Measurements from ENCODE around the gene SURF1.
"Not testable (repeated sequence)": the region's sequence is repeated elsewhere in the genome, so short reads cannot be mapped to it uniquely, and the experiment has no call there.

Gene SURF1

DNA sequence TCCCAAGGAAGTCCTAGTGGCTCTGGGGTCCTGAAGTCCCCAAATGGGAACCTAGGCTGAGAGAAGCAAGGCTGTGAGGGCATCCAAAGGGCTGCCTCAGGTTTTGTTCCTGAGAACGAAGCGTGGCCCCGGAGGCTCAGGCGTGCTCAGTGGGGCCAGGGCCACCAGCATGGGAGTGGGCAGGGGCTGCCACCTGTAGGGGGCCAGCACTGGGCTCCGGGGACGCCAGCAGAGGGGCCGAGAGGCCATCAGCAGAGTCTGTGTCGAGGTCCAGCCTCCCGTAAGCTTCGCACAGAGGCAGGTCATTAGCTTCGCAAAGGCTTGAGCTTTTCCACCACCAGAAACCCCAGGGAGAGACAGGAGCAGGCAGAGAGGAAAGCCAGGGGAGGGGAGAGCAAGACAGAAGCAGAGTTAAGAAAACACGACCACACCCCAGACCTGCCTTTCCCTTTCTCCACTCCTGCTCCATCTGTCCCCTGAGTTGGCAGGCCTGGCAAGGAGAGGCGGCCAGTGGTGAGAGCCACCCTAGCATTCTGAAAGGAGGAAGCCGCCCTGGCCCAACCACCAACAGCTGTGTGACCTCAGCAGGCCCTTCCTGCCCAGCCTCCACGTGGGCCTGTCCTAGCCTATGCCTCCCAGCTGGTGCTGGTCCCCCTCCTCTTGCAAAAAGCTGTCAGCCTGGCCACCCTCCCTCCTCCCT, 14.8 kb downstream of the SURF1 start:
- DNase-seq, result no peak

DNA sequence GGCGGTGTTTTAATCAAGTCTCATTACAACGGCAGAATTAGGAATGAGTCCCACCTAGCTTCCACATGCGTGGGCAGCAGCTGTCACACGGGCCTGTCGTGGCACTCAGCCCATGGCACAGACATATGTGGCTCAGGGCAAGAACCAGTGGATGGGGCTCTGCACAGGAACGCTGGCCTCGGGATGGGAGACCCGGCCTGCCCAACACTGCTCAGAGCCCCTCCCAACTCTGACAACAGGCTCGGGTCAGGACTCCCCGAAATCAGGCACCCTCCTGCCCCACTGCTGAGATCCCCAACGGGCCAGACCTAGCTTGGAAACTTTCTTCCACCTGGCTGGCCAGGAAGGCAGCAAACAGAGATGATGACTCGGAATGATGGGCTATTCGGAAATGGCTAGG, 15.4 kb downstream of the SURF1 start:
- no peak for DNase-seq

DNA sequence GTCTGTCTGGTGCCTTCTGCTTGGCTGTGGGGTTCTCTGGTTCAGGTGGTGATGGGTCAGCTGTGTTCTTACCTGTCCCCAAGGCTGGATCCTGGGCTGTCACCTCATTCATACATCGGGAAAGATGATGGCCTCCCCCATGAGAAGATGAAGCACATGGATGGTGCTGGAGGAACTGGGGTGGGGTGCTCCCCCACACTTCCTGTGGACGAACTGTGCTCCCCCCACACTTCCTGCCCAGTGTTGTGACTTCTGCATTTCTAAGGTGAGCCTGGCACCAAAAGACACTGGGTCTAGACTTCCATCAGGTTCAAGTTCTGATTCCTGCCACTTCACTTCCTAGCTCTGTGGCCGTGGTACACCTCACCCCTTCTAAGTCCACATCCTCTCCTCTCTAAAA, 16.0 kb downstream of the SURF1 start:
- no peak for DNase-seq

DNA sequence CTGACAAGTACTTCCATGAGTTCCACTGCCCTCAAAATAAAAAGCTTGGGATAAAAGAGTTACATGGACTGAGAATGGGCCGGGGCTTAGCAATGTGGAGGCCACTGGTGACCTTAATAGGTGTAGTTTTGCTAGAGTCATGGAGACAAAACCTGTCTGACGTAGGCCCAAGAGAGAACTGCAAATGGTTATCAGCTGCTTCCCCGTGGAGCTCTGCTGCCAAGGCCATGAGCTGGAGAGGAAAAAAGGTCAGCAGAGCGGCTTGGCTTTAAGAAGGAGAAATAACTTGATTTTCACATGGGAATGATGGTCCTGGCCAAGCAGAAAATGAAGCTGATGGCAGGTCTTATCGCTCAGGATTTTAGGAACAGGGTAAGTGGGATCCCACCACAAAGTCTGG, 16.6 kb downstream of the SURF1 start:
- no peak for DNase-seq

DNA sequence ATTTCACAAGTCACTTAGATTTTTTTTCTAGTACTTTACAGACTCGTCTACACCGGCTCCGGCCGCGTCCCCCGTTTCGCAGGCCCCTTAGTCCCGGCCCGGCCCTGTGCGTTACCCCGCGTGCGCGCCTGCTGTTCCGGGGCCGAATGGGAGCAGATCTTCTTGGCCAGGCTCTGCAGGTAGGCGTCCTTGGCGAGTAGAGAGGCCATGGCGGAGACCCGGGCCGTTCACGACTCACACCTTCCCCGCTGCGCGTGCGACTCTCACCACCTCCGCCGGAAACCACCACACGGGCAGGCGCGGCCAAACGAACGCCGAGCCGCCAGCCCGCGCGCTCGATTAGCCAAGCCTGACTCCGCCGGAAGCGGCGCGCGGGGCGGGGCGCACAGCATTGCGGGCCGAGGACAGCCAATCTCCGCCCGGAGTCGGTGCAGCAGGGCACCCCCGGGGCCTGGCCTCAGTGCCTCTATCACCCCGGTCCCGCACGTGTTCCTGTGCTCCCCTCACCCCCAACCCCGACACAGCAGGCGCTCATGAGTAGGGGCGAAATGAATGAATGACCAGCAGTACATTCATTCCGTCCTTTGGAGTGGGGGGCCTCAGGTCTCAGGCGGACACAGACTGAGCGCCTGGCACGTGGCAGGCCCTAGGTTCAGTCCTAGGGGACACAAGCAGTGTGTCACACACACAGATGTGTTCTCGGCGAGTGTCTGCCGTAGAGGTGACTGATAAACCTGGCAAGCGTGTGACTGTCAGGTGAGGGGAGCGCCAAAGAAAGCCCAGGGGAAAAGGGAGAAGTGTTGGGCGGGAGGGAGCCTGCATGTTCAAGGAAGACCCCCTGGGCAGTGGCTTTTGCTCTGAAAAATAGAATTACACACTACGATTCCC, 20.1 kb downstream of the SURF1 start, which contains the start of gene SURF6:
Gene SURF6 (minus strand): TSS at position 265 of the 888 bp plus-strand sequence. CDS start 56 bp downstream, at position 209.
- DNase-seq, result peak; percentile 76

DNA sequence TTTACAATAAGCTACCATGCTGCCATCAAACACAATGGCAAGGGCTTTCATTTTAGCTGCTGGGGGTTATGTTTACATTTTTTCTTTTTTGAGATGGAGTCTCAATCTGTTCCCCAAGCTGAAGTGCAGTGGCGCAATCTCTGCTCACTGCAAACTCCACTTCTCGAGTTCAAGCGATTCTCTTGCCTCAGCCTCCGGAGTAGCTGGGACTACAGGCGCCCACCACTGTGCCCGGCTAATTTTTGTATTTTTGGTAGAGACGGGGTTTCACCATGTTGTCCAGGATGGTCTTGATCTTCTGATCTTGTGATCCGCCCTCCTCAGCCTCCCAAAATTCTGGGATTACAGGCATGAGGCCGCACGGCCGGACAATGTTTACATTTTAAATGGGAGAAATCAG, 21.4 kb downstream of the SURF1 start:
- not testable (repeated sequence) for DNase-seq

DNA sequence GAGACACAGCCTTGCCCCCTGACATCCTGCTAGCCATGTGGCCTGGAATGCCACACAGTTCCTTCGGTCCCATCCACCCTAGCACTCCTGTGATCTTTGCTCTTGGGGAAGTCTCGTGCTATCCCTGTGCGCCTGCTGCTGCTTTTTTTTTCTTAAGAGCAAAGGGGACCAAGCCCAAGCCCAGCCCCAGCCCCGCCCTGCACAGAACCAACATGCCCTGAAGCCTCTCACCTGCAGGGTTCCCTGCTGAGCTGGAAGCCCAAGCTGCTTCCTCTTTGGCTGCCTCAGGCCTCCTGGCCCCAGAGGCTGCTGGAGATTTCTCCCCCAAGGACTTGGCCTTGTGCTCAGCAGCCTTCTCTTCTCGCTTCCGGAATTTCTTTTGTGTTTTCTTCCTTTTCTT, 22.1 kb downstream of the SURF1 start:
- DNase-seq, result no peak

DNA sequence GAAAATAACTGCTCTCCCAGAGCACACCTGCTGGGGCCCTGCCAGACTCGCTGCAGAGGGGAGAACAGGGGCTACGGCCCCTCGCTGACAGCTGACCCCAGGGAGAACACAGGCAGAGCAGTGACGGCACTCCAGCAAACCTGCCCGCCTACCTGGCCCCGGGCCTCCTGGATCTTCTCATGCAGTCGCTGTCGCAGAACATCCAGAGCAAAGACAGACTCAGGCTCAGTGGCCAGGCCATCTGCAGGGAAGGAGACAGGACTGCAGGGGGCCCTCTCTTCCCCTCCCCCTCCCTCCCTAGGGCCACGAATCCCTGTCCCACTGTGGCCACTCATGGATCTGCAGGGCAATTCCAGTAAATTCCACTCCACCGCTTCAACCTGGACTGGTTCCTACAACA, 22.7 kb downstream of the SURF1 start:
- DNase-seq, result no peak

DNA sequence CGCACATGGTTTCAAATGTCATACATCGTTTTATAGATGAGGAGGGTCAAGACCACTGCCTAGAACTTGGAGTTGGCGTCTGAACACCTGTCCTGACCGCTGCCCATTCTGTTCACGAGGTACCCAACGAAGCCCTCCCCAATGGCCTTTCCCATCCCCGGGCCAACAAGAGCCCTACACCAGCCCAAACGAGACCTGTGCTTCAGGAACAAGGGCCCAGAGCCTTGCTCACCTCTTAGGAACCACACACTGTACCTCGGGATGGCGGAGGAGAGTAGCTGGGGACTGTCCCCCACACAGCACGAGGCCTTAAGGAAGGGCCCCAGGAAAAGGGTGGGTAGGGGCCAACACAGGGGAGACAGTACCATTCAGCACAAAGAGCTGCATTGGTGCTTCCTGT, 23.3 kb downstream of the SURF1 start:
- no peak for DNase-seq

DNA sequence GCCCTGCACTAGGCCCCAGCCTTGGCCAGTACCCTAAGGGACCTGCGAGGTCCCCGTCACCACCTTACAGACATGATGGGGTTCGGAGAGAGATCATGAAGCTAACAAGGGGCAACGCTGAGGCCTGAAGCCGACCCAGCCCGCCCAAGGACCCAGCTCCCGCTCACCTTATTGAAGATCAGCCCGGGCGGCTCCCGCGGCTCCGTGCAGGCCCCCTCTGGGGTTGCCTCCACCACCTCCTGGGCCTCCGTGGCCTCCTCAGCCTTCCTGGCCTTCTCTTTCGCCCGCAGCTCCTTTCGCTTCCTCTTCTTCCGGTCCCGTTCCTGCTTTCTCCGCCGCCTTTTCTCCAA, 23.9 kb downstream of the SURF1 start:
- no peak for DNase-seq

DNA sequence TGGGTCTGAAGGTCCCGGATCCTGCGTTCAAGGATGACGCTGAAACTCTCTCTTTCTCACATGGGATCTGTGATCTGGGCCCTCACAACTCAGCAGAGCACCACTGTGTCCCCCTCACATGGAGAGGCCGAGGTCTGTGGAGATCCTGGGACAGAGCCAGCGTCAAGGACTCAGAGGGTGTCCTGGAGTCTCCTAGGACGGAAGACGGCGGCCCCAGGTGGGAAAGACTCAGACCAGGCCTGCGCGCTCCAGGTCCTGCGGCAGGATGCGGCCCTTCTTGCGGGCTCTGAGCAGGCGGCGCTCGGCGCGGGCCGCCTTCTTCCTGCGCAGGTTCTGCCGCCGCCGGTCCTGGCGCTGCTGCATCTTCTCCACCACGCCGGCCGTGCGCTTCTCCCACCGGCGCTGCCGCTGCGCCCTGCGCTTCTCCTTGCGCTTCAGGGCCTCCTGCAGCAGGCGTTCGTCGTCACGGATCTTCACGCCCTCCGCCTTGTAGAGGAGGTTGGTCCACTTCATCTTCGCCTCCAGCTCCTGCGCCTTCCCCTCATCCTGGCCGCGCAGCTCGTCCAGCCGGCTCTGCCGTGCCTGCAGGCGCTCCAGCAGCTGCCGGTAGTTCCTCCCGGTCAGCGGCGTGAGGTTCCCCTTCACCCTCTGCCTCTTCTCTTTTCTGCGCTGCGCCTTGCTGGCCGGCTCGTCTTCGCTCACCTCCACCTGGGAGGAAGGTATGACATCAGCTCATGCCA, 24.5 kb downstream of the SURF1 start:
- no peak for DNase-seq

DNA sequence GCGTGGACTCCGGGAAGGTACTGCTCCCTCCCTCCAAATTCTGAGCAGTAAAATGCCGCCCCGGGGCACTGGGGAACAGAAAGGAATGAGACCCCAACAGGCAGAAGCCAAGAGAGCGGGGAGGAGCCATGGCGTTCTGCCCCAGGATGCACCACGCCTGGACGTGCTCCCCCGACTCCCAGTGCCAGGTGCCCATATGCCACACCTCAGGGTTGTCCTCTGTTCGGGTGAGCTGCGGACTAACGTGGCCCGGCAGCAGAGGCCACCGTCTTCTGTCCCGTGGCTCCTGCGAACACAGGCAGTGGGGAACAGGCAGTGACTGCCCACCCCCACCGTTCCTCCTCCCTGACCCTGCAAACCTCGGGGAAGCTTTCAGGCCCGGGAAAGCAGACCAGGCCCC, 25.1 kb downstream of the SURF1 start:
- DNase-seq, result no peak

DNA sequence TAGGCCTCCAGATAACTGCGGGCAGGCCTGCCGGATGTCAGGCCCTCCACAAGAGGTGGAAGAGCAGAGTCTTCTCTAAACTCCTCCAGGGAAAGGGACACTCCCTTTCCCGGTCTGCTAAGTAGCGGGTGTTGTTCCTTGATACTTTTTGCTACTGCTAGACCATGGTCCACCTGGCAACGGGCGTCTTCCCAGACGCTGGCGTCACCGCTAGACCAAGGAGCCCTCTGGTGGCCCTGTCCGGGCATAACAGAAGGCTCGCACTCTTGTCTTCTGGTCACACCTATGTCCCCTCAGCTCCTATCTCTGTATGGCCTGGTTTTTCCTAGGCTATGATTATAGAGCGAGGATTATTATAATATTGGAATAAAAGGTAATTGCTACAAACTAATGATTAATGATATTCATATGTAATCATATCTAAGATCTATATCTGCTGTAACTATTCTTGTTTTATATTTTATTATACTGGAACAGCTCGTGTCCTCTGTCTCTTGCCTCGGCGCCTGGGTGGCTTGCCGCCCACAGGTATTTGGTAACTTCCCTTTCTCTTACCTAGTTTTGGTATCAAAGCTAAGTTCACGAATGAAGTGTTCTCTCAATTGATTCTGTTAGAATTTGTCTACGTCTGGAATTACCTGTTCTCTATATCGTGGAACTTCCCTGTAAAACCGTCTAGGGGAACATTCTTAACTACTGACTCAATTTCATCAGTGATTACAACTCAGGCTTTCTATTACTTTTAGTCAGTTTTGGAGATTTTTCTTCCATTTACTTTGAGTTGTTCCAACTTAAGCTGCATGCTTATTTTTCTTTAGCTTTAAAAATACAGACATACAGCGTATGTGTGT, 26.8 kb downstream of the SURF1 start:
- not testable (repeated sequence) for DNase-seq

DNA sequence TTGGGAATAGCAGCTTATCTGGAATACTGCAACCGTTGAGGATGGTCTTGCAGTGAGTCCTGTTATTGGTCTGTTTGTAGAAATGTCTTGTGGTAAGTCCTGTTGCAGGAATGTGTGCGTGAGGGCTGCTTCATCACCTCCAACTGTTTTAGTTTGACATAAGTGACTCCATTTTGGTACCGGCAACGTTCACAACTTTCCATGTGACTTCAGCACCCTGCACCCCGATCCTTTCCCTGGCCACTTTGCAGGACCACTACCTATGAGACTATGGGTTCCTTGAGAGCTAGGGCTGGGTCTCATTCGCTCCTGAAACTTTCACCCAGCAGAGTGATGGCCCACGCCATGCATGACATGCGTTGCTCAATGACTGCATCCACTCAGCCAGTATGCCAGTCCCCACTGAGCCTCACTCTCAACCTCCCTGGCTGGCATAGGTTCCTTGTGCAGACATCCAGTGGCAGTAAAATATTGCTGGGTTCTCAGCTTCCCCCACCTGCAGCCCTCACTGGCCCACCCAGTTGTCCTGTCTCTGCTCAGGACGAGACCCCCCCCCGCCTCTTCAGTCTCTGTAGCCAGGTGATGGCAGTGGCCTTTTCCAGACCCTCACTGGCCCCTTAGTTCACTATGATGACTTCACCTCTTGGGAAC, 28.3 kb downstream of the SURF1 start:
- DNase-seq, result no peak

DNA sequence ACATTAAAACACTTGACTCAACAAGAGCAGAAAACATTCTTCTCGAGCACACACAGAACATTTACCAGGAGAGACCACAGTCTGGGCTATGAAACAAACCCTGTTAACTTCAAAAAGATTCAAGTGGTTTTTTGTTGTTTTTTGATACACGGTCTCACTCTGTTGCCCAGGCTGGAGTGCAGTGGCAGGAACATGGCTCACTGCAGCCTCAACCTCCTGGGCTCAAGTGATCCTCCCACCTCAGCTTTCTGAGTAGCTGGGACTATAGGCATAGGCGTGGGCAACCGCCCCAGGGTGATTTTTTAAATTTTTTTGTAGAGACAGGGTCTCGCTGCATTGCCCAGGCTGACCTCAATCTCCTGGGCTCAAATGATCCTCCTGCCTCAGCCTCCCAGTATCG, 29.3 kb downstream of the SURF1 start:
- DNase-seq, result peak; percentile 87

DNA sequence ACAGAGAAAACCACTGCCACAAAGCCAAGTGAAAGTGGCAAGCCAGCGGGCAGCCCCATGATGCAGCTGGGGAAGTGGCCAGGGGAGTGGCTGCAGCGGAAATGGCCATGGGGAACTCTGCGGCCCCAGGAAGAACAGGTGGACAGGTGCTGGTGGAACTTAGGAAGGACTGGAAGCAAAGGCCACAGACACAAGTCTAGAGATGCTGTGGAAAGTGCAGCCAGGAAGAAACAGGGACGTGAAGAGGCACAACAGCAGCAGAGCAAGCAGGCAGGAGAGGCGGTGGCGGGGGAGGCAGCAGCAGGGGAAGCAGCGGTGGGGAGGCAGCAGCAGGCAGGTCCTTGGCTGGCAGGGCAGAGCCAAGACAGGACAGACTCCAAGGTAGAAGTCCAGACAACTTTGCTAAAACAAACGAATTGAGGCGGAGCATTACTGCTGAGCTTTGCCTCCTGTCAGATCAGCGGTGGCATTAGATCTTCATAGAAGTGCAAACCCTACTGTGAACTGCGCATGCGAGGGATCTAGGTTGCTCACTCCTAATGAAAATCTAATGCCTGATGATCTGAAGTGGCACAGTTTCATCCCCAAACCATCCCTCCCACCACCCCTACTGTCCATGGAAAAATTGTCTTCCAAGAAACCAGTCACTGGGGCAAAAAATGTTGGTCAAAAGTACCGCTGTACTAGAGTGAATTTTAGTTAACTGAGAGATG, 32.1 kb downstream of the SURF1 start:
- no peak for DNase-seq

DNA sequence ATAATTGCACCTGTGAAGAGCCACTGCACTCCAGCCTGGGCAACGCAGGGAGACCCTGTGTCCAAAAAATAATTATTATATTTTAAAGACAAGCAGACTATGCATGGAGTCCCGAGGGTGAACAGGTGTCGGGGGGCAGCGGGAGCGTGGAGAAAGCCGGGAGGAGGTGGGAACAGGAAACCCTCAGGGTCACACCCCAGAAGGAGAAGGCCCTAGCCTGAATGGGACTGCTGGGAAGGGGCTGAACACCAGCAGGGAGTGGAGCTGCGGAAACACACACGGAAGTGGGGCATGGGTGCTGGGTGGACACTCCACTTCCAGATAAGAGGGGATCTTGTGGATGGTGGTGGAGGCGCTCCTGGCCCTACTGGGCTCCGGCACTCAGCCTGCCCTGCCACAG, 33.1 kb downstream of the SURF1 start:
- no peak for DNase-seq

DNA sequence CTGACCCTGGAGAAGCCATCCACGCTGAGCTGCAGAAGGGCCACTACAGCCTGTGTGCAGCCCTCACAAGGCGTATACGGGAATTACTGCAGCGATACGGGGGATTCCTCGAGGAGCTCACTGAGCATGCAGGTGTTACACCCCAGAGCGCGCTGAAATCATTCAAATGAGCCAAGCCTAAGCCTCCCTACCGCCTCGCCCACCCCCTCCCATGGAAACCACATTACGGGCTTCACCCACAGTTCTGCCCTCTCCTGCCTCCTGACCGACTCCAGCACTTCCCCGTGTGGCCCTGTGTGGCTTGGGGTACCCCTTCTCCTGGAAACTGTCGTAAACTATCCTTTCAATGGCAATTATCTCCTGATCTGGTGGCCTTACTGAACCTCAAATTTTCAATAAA, 33.6 kb downstream of the SURF1 start:
- no peak for DNase-seq

DNA sequence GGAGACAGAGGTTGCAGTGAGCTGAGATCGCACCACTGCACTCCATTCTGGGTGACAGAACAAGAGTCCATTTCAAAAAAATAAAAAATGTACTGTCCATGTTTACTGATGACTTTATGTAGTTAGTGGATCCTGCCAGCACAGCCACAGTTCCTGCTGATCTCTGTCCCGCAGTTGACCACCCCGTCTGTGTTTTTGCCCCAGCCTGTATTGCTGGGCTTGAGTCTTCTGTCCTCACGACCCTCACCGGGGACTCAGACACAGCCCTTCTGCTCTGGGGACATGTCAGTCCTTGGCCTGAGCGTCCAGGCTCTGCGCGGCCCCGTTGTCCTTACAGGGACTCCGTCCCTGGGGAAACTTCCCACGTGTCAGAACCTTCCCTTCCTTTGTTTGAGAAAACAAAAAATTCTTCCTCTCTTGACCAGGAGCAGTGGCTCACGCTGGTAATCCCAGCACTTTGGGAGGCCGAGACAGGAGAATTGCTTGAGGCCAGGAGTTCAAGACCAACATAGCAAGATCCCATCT, 34.8 kb downstream of the SURF1 start:
- DNase-seq, result no peak

DNA sequence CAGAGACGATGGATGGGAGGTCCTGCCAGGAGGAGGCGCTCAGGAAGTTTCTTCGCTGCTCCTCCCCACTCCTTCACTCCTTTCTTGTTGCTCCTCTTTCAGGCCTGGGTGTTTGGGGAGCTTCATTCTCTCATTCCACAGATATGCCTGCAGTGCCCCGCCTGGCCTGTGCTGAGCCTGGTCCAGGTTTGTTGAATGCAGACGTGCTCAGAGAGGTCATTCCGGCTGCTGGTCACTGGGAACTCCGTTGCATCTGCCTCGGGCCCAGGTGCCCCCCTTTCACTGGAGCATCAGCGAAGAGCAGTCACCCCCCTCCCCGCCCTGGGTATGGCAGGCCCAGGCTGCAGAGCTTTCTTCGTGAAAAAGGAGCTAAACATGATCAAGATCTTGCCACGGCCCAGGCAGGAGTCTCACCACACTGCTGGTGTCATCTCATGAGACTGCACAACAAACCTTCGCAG, 35.8 kb downstream of the SURF1 start:
- DNase-seq, result no peak

DNA sequence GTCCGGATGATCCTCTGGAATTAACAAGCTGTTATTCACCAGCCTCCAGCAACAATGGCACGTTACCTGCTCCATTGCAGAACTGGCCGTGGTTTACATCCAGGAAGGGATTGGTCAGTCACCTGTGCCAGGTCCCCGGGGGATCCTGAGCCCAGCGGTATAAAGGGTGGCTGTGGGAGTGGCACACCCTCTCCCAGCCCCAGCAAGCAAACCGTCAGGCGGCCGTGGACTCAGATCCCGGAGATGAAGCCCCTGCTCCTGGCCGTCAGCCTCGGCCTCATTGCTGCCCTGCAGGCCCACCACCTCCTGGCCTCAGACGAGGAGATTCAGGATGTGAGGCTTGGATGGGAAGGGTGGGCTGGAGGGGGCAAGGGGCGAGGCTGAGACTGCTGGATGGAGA, 38.7 kb downstream of the SURF1 start:
- DNase-seq, result not testable (repeated sequence)
